HEK293T (cell line): ENCODE measurements around the gene URM1.

Experiments used
- ARNT ChIP-seq: fragments of 450-650 bp; IDR thresholded peaks from 2 replicates; pipeline ENCODE4 v1.6.1; 2017; ENCODE audit warnings: mild to moderate bottlenecking
- BHLHE40 ChIP-seq: fragments of 450-650 bp; IDR thresholded peaks from 2 replicates; pipeline ENCODE4 v1.6.1; 2016; ENCODE audit warnings: mild to moderate bottlenecking, moderate library complexity, borderline replicate concordance
- ELF4 ChIP-seq: fragments of 450-650 bp; IDR thresholded peaks from 2 replicates; pipeline ENCODE4 v1.6.1; 2017; ENCODE audit warnings: antibody characterized with exemption
- FOXA1 ChIP-seq: fragments of 450-650 bp; IDR thresholded peaks from 2 replicates; pipeline ENCODE4 v1.6.1; 2016; ENCODE audit warnings: mild to moderate bottlenecking
- FOXK2 ChIP-seq: fragments of 450-650 bp; IDR thresholded peaks from 2 replicates; pipeline ENCODE4 v1.6.1; 2016; ENCODE audit warnings: mild to moderate bottlenecking
- FOXM1 ChIP-seq: fragments of 450-650 bp; IDR thresholded peaks from 2 replicates; pipeline ENCODE4 v1.6.1; 2017; ENCODE audit warnings: mild to moderate bottlenecking, borderline replicate concordance
- HDGF ChIP-seq: fragments of 450-650 bp; IDR thresholded peaks from 2 replicates; pipeline ENCODE4 v1.6.1; 2017; ENCODE audit warnings: antibody characterized with exemption, borderline replicate concordance
- L3MBTL2 ChIP-seq: fragments of 450-650 bp; conservative IDR thresholded peaks from 2 replicates; pipeline ENCODE4 v1.6.1; 2016; ENCODE audit warnings: mild to moderate bottlenecking
- LEF1 ChIP-seq: fragments of 450-650 bp; IDR thresholded peaks from 2 replicates; pipeline ENCODE4 v1.6.1; 2017; ENCODE audit warnings: mild to moderate bottlenecking, borderline replicate concordance
- NFRKB ChIP-seq: fragments of 450-650 bp; IDR thresholded peaks from 2 replicates; pipeline ENCODE4 v1.6.1; 2016; ENCODE audit warnings: mild to moderate bottlenecking, moderate library complexity
- SP1 ChIP-seq: fragments of 450-650 bp; IDR thresholded peaks from 2 replicates; pipeline ENCODE4 v1.6.1; 2017
- SUZ12 ChIP-seq: fragments of 450-650 bp; IDR thresholded peaks from 2 replicates; pipeline ENCODE4 v1.6.1; 2016; ENCODE audit warnings: mild to moderate bottlenecking
- TARDBP ChIP-seq: fragments of 450-650 bp; IDR thresholded peaks from 2 replicates; pipeline ENCODE4 v1.6.1; 2016

- TF ChIP-seq ELF4 (no peak), FOXK2 (no peak), FOXM1 (no peak), TARDBP (no peak), ARNT (no peak), FOXA1 (no peak), BHLHE40 (no peak), HDGF (no peak), SP1 (no peak), SUZ12 (no peak), L3MBTL2 (no peak), NFRKB (no peak), LEF1 (no peak)
Measured at GRCh38 chr9:128324401-128324800, 46.8 kb upstream of the URM1 start.
